ENCODE data around the gene LPP.

DNA sequence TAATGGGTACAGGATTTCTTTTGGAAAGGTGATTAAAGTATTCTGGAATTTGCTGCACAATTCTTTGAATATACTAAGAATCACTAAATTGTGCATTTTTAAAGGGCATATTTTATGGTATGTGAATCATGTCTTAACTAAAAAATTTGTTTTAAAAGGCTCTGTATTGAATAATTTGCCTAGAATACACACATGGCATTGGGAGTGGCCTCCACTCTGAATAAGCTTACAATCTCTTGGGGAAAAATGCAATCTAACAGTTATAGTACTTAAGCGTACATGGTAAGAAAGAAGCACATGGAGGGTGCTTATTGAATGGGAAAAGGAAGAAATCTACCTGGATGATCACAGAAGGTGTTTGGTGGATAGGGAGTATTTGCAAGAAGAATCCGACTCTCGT, 385.1 kb downstream of the LPP start:
- TF ChIP-seq POLR2A (IDR thresholded peaks at IDR 0.05), result no peak
- no peak for TF ChIP-seq CTCF (IDR thresholded peaks at IDR 0.05)
